Stimulated activated naive CD4-positive, alpha-beta T cell (primary cell): ENCODE results near the gene TUFM.

Experiments
- DNase-seq, 6 experiments: peaks; one replicate each; lab custom pipeline; 2025; lab: John Stamatoyannopoulos, UW

TUFM gene

DNA sequence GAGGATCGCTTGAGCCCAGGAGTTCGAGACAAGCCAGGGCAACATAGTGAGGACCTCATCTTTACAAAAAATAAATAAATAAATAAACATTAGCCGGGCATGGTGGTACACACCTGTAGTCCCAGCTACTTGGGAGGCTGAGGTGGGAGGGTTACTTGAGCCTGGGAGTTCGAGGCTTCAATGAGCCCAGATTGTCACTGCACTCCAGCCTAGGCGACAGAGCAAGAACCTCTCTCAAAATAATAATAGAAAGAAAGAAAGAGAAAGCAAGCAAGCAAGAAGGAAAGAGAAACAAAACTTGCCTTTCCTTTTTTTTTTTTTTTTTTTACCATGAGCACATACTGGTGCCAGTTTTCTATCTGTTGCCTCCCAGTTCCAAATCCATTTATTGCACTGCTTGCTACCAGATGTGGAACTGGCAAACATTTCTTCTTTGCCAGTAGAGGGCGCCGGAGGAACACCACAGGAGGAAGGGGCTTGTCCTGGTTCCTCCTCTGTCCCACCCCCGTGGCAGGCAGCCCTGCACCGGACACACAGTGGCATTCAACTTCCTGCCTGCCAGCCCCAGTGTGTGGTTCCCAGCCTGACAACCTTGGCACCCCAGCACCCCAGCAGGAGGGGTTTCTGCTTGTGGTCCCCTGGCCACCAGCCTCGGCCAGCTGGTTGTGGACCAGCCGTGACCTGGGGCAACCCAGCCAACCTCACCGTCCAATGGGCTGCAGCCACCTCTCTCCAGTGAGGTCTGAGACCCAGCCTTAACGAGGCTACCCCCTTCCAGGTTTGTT, 43.7 kb downstream of the TUFM start:
- peak; percentile 10 to 75 (median 60) for DNase-seq
